Measurements from ENCODE around the gene NEIL1.

Gene NEIL1

GRCh38 chr15:75335313-75335704, 11.5 kb upstream of the NEIL1 start:
- no peak for TF ChIP-seq CTCF (IDR thresholded peaks at IDR 0.05)

- no peak for TF ChIP-seq CTCF (IDR thresholded peaks at IDR 0.05)
These were observed 11.0 kb upstream of the NEIL1 start, which contains the start of gene COMMD4 for GRCh38 chr15:75335705-75336355. Gene COMMD4, plus strand, starts transcription at chr15:75336063. Its CDS starts 27 bp downstream, at chr15:75336090.

- no peak for TF ChIP-seq CTCF (IDR thresholded peaks at IDR 0.05)
These were observed 8.1 kb upstream of the NEIL1 start for GRCh38 chr15:75338661-75339240.

GRCh38 chr15:75339531-75340240, 7.2 kb upstream of the NEIL1 start:
- TF ChIP-seq CTCF (IDR thresholded peaks at IDR 0.05): no peak

- TF ChIP-seq CTCF (IDR thresholded peaks at IDR 0.05): no peak
These were observed 4.6 kb upstream of the NEIL1 start for GRCh38 chr15:75342221-75342620.

GRCh38 chr15:75347222-75348033, 589 bp downstream of the NEIL1 start:
- no peak for TF ChIP-seq CTCF (IDR thresholded peaks at IDR 0.05)

- no peak for TF ChIP-seq CTCF (IDR thresholded peaks at IDR 0.05)
These were observed 1.3 kb downstream of the NEIL1 start for GRCh38 chr15:75348034-75348561.

Data from LNCAP (cell line).